ENCODE data around the gene MMEL1.
"Not testable (repeated sequence)": the region's sequence is repeated elsewhere in the genome, so short reads cannot be mapped to it uniquely, and the experiment has no call there.

The MMEL1 gene

DNA sequence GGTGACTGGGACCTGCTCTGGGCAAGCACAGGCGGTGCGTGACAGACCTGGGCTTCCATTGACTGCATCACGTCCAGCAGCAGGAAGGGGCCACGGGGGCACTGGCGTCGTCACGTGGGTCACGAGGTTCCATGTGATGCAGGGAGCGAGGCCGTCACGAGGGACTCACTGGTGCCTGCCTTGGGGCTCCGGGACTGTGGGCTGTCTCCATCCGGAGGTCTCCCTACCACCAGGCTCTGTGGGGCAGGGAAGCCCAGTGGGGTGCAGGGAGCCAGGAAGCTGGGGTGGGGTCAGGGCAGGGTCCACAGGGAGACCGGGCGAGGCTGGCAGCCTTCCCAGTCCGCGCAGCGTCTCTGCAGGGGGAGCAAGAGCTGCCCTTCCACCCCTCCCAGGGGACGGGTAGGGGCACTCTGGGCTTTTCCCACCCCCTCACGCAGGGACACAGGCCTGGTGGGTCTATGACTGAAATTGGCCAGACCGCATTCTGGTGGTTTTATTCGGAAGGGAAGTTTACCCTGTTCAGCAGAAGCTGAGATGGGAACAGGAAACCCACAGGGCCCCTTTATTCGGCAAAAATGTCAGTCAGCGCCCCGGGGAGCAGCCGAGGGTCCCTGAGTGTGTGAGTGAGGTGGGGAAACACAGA, 77.1 kb downstream of the MMEL1 start:
- DNase-seq = peak; percentile 48

DNA sequence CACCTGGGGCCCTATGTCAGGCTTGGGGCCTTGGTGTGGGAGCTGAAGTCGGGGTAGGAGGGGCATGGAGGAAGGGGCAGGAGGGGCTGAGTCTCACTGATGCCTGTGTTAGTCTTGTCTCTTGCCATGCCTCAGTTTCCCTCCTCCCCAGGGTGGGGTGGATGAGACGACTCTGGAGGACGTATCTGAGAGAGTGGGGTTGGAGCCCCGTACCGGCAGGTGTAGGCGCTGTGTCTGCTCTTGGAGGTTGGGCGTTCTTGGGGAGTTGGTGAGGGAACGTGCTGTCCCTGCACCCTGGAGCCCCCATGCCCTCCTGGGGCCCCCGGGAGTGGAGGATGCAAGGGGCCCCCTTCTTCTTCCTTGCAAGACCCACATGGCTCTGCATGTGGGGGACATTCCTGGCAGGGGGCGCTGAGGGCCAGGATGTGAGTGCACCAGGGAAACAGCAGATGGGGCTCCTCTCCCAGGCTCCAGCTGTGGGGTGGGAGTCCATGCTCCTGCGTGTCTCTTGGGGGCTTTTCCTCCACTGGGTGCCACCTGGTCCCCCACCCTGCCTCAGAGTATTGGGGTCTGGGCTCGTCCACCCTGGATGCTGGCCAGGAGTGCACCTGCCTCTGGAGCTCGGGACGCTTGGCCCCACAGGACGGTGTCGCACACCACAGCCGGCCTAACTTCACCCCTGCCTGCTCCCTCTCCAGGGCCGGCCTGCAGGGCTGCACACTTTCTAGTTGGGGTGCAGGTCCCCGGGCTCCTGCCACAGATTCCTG, 78.0 kb downstream of the MMEL1 start:
- DNase-seq = no peak

DNA sequence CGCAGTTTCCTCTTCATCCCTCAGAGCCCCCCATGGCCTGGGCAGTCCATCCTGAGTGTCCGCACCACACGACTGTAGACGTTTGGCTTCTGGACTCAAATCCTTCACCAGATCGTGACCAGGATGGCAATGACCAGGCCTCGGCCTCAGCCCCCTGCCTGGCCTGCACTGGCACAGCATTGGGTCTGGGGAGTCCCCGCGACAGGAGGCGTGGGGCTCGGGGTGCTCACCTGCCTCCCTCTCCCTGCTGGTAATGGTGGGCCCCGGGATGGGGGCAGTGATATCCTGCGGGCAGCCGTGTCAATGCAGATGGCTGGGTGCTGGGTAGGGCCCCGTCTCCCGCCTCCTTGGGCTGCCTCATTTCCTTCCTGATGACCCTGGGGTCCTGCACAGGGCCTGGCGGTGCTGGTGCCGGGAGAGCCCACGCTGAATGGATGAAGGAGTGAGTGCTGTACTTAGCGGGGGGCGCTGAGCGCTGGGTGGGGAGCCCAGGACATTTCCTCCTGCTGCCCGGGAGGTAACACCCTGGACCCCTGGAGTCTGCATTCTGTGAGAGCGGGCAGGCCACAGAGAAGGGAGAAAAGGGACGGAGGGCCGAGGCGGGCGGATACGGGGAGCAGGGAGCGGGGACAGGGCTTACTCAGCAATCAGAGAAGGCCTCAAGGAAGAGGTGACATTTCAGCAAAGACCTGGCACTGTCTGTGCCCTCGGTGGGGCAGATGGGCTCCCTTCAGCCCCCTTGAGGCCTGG, 78.8 kb downstream of the MMEL1 start:
- DNase-seq = no peak

DNA sequence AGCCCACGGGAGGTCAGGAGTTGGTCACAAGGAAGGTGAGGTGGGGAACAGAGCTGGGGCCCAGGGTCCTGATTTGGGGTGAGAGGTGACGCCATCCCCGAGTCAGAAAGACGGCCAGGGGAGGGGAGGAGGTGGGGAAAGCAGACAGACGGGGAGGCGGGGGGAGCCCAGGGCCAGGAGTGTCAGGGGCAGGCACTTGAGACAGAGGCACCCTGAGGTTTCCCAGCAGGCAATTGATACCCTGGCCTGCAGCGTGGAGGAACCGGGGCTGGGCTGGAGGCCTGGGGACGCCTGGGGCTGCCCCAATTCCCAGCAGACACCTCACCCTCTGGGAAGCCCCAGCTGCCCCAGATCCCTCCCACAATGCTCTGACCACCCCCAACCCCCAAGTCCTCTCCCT, 79.7 kb downstream of the MMEL1 start:
- DNase-seq = not testable (repeated sequence)

DNA sequence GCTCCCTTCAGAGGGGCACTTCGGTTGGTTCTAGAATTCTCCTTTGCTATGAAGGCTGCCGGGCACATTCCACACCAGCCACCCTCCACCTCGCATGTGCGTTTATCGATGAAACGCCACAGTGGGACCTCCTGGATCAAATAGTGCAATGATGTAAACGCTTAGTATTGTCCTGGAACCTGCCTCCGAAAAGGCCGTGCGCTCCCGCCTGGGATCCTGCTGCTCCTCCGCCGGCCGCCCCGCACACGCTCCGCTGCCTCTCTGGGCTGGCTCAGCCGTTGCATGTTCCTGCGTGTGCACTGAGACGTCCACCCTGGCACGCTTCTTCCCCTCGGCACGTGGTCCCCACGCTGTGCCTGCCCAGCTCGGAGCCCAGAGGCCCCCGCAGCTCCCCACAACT, 80.6 kb downstream of the MMEL1 start:
- no peak for DNase-seq

DNA sequence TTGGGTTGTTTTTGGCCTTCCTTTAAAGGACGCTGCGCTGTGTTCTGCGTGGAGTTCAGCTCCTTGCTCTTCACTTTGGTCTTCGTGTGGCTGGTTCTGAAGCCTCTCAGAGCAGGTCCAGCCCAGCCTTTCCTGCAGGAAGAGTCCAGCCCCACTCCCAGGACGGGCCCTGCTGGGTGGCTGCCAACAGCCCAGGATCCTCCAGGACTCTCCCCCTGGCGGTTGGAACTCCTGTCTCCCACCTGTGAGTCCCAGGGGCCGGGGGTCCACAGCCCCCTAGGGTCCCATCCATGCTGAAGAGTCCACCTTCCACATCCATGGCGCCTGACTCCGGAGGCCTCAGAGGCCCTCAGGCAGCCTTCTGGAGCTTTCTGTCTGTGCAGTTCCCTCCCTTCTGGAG, 81.3 kb downstream of the MMEL1 start:
- not testable (repeated sequence) for DNase-seq

DNA sequence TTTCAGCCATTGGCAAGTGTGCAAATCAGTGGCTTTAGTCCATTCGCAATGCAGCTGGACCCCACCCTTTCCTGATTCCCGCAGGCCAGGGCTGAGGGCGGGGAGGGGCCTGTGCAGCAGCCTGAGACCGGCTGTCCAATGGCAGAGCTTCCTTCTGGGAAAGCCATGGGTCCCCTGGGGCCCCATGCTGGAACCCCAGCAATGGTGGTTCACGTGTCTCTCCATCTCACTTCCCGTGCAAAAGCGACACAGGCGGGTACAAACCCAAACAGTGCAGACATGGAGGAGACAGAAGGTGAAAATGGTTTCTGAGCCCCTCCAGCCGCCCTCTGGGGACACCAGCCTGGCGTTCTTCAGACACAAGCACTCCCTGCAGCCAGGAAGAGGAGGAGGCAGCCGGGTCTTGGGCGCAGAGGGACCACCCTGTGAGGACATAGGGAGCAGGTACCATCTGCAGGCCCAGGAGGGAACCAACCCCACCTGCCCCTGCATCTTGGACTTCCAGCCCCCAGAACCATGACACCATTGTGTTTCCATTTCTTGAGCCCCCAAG, 82.4 kb downstream of the MMEL1 start:
- not testable (repeated sequence) for DNase-seq

DNA sequence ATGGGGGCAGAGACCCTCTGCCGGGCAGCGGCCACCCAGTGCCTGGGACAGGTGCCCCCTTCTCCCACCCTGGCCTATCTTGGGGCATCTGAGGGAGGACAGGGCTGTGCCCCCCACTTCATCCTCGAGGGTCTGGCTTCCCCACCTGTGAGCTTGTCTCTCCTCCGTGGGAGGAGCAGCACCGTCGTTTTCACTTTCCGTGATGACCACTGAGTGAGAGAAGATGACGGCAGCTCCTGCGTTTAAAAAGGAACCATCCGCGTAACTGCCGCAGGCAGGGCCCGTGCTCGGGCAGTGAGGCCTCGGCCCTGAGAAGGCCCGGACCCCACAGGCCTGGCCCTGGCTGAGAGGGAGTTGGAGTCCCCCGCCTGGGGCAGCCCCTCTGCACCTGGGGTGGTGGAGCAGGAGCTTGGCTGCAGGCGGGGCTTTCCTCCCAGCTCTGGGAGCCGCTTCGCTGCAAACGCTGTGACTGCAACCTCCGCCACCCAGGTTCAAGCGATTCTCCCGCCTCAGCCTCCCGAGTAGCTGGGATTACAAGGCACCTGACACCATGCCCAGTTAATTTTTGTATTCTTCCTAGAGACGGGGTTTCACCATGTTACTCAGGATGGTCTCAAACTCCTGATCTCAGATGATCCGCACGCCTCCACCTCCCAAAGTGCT, 83.3 kb downstream of the MMEL1 start:
- not testable (repeated sequence) for DNase-seq

DNA sequence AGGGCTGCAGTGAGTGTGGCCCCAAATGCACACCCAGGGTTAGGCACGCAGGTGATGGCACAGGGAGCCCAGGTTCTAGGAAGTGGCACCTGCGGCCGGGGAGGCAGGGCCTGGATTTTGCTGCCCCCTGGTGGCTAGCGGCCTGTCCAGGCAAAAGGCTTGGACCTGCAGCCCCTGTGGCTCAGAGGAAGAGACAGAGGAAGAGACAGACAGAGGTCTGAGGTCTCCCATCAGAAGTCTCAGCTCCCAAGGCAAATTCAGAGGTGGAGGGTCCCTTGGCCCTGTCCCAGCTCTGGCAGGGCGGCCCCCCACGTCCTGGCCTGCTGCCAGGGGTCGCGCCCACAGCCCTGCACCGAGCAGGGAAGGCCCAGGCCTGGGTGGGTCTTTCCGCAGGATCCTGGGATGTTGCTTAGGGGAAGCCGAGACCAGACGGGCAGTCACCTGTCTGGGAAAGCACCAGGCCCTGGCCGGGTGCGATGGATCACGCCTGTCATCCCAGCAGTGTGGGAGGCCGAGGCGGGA, 84.7 kb downstream of the MMEL1 start:
- DNase-seq = peak; percentile 83

DNA sequence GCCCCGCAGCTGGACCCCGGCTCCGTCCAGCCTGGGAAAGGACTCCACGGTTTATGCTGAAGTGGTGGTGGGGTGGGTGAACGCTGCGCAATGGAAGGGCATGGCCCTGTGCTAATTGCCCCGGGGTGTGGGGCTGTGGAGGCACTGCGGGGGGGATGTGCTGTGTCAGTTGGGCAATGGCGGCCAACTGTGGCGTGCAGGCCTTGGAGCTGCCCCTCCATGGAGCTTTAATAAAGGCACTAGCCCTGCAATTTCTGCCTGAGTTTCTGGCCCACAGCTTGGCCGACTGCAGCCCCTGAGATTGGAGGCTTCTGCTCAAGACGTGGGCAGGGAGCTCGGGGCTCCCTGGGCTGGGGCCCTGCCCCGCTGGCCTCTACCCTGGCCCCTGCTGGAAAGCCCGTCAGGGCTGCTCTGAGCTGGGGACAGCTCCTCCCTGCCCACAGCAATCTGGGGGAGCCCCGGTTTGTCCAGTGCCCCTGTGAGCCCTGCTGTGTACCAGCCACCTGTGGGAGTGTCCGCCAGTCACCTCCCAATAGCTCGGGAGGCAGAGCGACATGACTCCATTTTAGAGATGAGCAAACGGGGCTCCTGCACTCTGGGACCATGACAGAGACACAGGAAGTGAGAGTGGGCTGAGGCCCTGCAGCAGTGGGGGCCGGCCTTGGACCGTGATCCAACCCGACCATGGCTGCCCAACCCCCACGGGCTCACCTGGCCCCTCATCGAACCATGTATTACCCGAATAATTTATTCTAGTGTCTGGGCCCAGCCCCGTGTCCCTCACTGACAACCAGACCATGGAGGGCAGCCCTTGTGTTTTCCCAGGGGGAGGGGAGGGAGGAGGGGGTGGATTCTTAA, 85.4 kb downstream of the MMEL1 start:
- peak; percentile 68 for DNase-seq

DNA sequence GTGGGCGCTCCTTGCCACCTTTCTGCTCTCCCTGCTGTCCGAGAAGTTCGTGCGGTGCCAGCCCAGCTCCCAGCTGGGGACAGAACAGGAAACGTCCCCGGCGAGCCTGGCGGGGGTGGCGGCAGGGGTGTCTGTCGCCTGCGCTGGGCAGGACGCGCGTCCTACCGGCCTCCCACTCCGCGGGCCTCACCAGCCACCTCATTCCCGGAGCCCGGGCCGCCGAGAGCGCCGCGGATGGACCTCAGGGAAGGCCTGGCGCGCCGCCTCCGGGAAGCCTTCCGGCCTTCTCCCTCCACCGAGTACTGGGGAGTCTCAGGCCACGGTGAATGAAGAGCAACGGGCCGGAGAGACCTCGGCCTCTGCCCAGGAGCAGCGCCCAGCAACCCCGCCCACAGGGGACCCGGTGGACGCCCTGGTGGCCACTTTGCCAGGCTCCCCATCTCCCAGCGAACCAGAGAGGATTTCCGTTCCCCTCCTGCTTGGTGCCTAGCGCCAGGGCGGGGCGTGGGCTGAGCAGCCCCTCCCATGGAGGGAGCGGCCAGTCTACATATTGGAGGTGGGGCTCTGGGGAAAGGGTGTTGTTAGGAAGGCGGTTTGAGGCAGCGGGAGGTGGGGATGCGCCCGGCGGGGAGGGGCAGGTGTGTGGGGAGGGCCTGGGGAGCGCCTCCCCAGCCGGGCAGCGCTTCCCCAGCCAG, 86.2 kb downstream of the MMEL1 start:
- peak; percentile 91 for DNase-seq

DNA sequence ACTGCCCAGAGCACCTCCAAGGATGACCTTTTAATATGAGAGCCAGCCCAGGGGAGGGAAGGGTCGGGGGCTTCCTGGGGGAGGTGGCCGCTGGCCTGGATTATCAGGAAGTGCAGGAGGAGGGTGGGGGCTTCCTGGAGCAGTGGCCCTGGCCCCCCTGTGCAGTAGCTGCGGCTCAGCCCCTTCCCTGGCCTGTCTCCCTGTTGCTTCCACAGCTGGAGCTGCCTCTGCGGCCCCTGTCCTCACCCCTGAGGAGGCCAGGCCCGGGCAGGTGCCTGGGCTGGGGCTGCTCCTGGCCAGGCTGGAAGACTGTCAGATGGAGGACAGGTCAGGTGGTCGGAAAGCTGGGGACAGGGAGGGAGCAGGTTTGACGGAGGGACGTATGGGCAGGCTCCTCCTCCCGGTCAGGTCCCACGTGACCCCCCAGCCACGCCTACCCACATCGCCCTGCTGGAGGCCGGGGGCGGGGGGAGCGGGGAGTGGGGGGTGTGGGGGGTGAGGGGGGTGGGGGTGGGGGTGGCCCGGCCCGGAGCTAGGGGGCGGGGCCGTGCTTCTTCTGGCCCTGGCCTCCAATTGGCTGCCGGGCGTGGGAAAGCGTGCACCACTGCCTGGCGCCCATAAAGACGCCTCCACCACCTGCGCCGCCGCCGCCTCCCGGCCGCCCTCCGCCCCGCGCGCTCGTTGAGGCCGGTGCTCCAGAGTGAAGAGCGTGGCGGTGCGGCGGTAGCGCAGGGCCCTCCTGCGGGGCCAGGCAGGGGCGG, 86.9 kb downstream of the MMEL1 start:
- peak; percentile 93 for DNase-seq

DNA sequence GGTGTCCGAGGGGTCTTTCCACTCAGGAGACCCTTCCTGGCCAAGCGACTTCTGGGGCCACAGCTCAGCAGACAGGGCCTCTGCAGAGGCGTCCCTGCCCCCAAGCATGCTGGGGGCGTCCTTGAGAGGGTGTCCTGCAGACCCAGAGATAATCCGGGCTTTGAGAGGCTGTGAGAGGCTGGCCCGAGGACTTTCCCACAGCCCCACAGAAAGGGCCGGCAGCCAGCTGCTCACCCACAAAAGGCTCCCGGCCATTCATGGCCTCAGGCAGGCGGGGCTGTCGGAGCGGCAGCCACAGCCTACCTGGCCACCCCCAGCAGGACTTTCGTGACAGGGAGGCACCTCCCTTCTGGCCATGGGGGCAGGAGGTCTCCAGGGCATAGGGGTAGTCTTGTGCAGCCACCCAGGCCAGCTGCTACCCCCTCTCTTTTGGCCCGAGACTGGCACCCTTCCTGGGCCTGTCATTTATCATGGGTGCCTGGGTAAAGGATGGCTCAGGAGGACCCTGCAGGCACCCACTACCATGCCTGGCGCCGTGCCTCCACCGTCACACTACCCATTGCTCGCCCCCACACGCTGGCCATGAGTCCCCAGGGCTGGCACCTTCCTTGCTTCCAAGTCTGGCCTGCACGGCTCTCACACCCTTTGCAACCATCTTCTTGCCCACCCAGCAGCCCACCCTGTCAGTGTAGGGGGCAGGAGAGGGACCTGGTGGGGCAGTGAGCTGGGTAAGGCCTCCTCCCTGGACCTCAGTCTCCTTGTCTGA, 87.8 kb downstream of the MMEL1 start:
- no peak for DNase-seq

DNA sequence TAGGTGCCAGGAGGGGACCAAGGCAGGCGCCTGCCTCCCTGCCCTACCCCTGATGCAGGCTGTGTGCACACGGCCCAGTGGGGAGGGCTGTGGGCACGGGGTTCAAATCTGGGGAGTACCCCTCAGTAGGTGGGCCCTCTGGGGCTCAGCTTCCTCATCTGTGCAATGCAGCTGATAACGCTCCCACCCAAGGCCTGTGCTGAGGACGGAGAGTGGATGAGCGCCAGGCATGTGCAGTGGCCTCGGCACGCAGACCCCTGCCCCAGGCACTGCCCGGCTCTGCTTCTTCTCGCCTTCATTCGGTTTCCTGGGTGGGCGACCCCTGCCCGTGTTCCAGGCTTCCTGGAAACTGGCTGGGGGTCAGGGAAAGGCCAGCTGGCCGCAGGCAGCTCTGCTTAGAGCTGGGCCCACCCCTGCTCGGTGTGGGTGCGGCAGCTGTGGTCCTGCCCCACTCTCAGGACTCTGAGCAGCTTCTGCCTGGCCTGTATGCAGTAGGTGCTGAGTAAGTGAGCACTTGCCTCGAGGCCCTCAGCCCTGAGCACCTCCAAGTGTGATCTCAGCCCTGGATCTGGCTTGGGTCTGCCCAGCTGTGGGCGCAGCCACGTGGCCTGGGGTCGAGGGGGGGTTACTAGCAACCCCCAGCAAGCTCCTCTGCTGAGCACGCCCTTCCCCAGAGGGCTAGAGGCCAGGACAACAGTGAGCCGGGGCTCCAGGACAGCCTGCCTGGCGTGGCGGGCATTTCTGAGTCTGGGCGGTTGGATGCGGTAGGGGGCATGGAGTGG, 88.5 kb downstream of the MMEL1 start:
- DNase-seq = no peak

DNA sequence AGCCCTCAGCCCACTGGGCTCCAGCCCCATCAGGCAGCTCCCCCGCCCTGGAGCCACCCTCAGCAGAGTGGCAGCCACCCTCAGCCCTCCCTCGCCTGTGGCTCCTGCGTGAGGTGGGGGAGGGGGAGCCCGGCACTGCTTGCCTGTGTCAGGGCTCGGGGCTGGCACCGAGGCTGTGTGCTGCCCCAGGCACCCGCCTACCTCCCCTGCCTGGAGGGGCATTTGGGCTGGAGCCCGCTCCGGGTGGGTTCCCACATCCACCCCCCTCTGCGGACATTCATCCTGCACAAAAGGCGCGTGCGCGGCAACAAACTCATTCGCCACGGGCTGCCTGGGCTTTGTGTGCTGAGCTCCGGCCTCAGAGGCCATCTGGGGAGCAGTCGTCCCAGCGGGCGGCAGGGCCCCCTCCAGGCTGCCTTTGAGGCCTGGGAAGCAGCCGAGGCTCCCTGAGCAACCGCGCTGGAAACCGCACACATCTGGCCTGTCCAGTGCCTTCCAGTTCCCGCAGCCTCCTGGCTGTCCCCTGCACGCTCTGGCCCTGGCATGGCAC, 89.2 kb downstream of the MMEL1 start:
- DNase-seq = no peak

DNA sequence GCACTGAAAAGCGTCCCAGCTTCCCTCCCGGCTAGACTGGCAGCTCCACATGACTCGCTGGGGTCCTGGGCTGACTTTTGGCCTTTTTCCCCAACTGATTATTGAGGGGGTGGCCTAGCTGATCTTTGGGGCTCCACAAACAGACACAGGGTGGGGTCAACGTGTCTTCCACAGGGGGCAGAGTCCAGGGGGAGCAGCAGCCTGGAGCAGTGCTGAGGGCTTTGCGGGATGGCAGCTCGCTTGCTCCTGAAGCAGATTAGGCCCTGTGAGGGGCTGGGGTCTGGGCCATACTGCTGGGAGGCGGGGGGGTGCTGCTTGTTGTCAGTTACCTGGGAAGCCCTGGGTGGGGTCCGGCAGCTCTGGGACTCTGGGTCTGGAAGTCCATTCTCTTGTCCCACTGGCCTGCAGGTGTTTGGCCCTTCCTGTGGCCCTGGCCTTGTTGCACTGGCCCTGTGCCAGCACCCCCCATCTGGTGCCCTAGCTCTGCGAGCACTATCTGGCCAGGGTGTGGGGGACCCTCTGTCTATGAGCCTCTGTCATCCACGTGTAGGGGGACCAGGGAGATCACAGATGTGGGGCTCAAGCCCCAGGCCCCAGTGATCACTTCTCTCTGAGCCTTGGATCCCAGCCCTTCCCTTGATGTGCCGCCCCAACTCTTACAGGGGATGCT, 90.4 kb downstream of the MMEL1 start:
- DNase-seq = no peak

DNA sequence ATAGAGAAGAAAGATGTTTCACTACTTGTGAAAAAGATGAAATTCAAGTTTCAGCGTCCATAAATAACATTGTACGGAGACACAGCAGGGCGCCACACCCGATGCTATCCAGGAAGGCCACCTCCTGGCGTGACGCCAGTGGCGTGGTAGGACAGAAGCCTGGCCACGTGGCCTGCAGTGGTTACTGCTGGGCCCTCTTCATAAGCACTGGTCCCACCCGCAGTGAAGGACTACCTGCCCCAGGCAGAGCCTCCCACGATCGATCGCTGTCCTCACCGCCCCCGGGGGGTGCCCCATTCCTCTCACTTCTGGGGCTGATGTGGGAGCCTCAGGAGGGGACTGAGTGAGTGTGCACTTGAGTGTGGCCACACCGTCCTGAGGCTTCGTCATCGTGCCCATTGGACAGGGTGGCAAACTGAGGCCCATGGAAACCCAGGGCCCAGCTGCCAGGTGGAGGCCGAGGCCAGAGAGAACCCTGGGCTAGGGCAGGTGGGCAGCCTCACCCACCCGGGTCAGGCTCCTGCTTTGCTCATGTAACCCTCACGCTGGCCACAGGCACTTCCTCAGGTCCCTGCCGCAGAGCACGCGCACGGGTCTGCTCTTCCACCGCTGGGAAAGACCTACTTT, 91.1 kb downstream of the MMEL1 start:
- no peak for DNase-seq

Data from DMS79 treated with DMSO at 0.1 percent for 48 hours (cell line).